Activated CD8-positive, alpha-beta memory T cell treated with anti-CD3 and anti-CD28 coated beads, Interleukin-2, amount 50 U/mL, for 24 hours (primary cell): ENCODE measurements around the gene OR2T4.

Experiments used
- DNase-seq: peaks from one replicate; pipeline ENCODE4 v3.0.0-alpha.2; 2020; ENCODE audit errors: extremely low read depth

Gene OR2T4, protein sequence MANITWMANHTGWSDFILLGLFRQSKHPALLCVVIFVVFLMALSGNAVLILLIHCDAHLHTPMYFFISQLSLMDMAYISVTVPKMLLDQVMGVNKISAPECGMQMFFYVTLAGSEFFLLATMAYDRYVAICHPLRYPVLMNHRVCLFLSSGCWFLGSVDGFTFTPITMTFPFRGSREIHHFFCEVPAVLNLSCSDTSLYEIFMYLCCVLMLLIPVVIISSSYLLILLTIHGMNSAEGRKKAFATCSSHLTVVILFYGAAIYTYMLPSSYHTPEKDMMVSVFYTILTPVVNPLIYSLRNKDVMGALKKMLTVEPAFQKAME

GRCh38 chr1:248361121-248361715 lies at the start of gene OR2T4:
Gene OR2T4, plus strand, starts transcription at chr1:248361665. Its CDS starts 0 bp downstream, at chr1:248361665.
- DNase-seq = no peak

DNA sequence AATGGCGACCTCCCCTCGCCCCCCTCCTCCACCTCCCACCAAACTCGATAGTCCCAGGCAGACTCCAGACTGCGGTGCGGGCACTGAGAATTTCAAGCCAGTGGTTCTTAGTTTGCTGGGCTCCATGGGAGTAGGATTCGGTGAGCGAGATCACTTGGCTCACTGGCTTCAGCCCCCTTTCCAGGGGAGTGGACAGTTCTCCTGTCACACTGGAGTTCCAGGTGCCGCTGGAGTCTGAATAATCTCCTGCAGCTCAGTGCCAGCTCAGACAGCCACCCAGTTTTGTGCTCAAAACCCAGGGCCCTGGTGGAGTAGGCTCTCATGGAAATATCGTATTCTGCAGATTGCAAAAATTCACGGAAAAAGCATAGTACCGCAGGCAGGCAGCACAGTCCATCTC lies 44.7 kb upstream of the OR2T4 start:
- no peak for DNase-seq

DNA sequence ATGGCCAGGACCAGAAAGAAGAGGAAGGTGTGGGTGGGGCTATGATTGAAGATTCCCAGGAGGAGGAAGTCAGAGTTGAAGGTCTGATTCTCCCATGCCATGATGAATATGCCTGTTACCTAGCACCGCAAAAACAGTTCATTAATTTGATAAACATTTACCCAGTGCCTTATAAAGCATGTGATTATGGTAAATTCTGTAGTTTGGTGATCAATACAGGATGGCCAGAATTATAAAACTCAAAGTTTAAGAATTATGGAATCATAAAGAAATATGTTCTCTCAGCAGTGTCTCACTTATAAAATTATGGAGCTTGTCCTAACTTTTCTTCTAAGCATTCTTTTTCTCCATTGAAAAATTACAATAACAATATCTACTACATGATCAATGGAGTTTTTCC lies 37.0 kb upstream of the OR2T4 start, which contains the start of gene OR2M7:
TSS of gene OR2M7 (minus strand) at position 101 of the 400 bp plus-strand sequence. CDS start at position 101, 0 bp downstream.
- DNase-seq = no peak

DNA sequence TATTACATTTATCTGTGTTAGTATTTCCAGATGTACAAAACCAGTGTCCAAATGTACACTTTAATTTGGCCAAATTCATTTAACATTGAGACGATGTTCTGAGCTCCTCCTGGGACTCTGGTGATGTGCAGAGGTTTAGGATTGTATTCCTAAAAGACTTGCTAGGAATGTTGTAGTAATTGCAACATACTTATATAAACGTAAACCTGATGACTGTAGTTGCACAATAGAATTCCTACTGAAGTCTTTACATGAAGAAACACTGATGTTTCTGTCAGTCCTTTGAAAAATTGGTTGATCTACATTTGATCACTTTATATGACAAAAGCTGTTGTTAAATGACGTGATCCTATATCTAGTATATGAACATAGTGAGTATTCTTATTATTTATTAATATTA lies 18.0 kb upstream of the OR2T4 start:
- DNase-seq = no peak

DNA sequence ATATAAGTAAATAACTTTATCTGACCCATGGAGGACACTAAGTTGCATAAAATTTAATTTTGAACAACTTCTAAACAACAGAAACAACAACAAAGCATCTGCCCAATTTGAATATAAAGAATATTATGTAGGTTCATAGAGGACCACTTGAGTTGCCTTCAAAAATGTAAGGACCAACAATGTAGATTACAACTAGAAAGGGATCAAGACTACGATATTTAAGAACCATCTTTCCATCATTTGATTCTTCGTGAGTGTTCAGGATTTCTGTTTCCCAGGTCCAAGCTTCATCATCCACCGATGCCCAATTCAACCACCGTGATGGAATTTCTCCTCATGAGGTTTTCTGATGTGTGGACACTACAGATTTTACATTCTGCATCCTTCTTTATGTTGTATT lies 13.0 kb upstream of the OR2T4 start, which contains the start of gene OR14C36:
TSS of gene OR14C36 (plus strand) at position 301 of the 400 bp plus-strand sequence. CDS start at position 301, 0 bp downstream.
- DNase-seq = no peak

GRCh38 chr1:248359415-248359814 lies 2.0 kb upstream of the OR2T4 start:
- no peak for DNase-seq

DNA sequence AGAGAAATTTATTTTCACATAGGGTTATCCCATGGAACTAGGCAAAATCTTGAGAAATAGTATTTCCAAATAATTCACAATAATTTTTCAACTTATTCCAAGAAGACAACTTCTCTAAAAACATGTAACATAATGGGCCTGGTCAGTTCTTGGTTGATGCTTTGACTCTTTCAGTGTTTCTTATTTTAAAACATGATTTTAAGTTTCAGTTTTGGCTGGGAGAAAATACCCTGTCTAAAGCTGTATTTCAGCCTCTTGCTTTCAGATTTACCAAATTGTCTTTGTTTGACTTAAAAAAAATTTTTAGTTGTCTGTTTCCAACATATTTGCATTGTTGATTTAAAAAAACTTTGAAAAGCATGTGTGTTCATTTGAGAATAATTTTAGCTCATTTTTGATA lies 5.1 kb downstream of the OR2T4 start:
- DNase-seq = no peak

GRCh38 chr1:248372394-248372793 lies 10.9 kb downstream of the OR2T4 start:
- DNase-seq = no peak

- DNase-seq = no peak
These were observed 12.3 kb downstream of the OR2T4 start for GRCh38 chr1:248373761-248374160.

- no peak for DNase-seq
These were observed 14.0 kb downstream of the OR2T4 start, which contains the start of gene OR2T6 for GRCh38 chr1:248375446-248375845. Gene OR2T6, plus strand, starts transcription at chr1:248375746. Its CDS starts 11,863 bp downstream, at chr1:248387609.

DNA sequence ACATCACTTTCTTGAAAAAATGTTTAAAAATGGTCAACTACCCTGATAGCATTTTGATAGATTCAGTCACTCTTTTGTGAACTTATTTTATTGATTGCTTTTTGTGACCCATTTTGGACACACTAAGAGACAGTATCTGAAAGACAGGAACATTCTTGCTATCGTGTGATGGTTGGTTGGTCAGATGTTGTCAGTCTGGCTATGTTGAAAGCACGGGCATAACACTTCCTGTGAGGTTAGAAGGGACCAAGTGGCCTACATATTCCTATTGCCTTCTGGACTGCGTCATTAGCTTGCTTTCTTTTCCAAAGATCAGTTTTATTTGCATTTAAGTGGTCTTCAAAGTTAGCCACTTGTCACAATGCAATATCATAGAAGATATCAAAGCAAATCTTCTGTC lies 15.5 kb downstream of the OR2T4 start:
- DNase-seq = no peak

GRCh38 chr1:248380854-248381253 lies 19.4 kb downstream of the OR2T4 start:
- DNase-seq = no peak

DNA sequence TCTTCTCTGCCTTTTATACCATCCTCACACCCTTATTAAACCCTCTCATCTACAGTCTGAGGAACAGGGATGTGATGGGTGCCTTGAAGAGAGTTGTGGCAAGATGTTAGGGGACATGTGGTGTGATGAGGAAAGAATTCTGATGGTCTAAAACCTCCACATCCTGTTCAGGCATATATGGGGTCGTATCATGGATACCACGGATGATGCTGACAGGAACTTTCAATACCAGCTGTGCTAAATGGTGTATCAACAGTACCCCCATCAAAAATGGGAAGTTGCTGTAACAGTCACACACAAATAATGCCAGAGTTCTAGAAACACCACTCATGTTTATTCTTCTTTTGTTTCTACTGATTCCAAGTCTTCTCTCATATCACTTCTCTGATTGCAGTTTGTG lies 27.0 kb downstream of the OR2T4 start:
- no peak for DNase-seq

DNA sequence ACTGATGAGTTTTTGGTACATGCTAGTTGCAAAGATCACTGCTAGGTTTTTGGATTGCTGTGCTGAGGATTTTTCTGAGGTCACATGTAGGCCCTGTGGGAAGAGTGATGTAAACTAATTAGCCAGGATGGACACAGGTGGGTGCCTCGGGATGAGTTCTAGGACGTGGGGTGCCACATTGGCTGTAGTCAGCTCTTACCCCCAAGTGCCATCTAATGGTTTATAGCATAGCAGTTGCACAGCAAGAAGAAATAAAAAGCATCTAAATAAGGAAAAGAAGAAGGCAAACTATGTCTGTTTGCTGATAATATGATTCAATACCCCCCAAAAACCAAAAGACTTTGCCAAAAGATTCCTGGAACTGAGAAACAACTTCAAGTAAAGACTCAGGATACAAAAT lies 31.6 kb downstream of the OR2T4 start:
- DNase-seq = no peak

GRCh38 chr1:248402748-248403147 lies 41.3 kb downstream of the OR2T4 start, which contains the start of gene OR2T1:
Gene OR2T1, plus strand, starts transcription at chr1:248403048. Its CDS starts 3,100 bp downstream, at chr1:248406148.
- DNase-seq = no peak

- no peak for DNase-seq
These were observed 42.6 kb downstream of the OR2T4 start for GRCh38 chr1:248404024-248404423.

DNA sequence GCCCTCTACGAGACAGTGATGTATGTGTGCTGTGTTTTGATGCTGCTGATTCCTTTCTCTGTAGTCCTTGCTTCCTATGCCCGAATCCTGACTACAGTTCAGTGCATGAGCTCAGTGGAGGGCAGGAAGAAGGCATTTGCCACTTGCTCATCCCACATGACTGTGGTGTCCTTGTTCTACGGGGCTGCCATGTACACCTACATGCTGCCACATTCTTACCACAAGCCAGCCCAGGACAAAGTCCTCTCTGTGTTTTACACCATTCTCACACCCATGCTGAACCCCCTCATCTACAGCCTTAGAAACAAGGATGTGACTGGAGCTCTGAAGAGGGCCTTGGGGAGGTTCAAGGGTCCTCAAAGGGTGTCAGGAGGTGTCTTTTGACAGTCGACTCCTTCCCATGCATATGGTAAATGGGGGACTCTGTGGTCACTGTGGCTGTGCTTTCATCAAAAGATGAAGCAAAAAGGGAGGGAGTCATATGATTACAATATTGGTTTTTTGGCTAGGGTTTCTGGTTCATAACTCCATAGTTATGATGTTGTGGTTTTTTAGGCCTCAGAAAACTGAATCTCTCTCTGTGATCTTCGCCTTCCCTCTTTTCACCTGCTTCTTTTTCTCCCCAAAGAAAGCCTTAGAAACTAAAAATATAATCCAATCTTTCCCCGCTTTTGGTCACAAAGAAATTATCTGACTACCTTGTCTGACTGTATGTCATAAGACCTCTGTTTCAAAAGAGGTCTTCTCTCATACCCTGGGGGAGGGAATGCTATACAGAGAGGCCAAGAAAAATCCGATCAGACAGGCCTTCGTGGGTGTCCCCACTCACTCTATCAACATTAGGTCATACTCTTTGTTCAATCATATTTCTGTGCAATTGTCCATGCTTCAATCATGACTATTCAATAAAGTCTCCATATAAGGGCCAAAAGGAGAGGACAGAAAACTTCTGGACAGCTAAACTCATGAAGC lies 45.5 kb downstream of the OR2T4 start:
- no peak for DNase-seq
